ENCODE measurements around the gene TOM1L2. TPM values are rescaled to one million over a fixed set of nuclear protein-coding genes. Genes with fewer than 3 reads are reported as not detected.

The TOM1L2 gene
- total RNA-seq, 2 experiments from 2014 or later: 11.3 to 11.9 TPM

DNA sequence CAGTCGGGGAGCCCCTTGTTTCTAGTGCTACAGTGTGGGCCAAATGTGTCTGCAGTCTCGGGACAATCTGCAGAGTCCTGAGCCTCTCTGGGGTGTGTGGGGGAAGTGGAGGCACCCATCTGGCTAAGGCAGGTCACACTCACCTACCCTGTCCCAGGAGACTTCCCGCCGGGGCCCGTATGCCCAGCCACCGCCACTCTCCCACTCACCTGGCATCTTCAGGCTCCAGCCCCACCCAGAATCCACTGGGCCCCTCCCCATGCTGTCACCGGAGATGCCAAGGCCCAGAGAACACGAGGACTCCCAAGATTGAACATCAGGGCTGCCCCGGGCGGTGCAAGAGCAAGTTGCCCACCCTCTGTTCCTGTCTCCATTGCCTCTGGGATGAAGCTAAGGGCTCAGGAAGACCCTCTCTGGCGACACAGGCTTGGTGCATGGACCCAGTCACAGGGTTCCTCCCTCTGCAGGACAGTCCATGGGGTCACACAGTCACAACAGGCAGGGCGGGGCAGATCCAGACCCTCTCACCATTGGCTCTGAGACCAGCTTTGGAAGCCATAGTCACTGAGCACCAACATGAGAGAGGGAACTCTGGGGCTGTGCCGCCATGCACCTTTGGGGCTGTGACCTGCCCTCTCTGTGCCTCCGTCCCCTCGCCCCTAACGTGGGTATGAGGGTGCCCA is 173.5 kb downstream of the TOM1L2 start:
- Mint-ChIP-seq H3K9me3 (ENCODE audit: low read depth) (no peaks in the 10 kb centered on the region), H3K4me1 (peaks cover 4% of the 10 kb centered on the region), H3K4me3 (no peak overlapping the region), H3K27me3 (no peaks in the 10 kb centered on the region), H3K27ac (no peak overlapping the region), H3K36me3 (ENCODE audit: low read depth) (peaks cover 7% of the 10 kb centered on the region)
- ChIA-PET POLR2A (no interaction called here), CTCF (interaction anchor here (0.5 kb wide), 1 partner anchor 119 kb away, joined by 3 read pairs; no protein-coding TSS in a partner anchor)
- DNase-seq (no peak), ATAC-seq (no peak)
- intact Hi-C loops (cut with DNase I, micrococcal nuclease): no loop called here

DNA sequence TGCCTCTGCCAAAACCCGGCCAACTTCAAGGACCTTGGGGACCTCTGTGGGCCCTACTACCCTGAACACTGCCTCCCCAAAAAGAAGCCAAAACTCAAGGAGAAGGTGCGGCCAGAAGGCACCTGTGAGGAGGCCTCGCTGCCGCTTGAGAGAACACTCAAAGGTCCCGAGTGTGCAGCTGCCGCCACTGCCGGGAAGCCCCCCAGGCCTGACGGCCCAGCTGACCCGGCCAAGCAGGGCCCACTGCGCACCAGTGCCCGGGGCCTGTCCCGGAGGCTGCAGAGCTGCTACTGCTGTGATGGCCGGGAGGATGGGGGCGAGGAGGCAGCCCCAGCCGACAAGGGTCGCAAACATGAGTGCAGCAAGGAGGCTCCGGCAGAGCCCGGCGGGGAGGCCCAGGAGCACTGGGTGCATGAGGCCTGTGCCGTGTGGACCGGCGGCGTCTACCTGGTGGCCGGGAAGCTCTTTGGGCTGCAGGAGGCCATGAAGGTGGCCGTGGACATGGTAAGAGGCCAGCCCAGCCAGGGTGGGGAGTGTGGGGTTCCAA is 174.1 kb downstream of the TOM1L2 start:
- Mint-ChIP-seq H3K27ac (no peak overlapping the region), H3K27me3 (no peaks in the 10 kb centered on the region), H3K36me3 (ENCODE audit: low read depth) (peaks cover 12% of the 10 kb centered on the region), H3K4me1 (peaks cover 10% of the 10 kb centered on the region), H3K9me3 (ENCODE audit: low read depth) (no peaks in the 10 kb centered on the region), H3K4me3 (no peak overlapping the region)
- DNase-seq (no peak), ATAC-seq (no peak)
- ChIA-PET CTCF (no interaction called here), POLR2A (no interaction called here)
- intact Hi-C loops (cut with DNase I, micrococcal nuclease): no loop called here

GRCh38 chr17:17797119-17797809 is 174.9 kb downstream of the TOM1L2 start:
- Mint-ChIP-seq H3K4me1 (peaks cover 17% of the 10 kb centered on the region), H3K4me3 (no peak overlapping the region), H3K27me3 (no peaks in the 10 kb centered on the region), H3K27ac (no peak overlapping the region), H3K36me3 (ENCODE audit: low read depth) (peaks cover 12% of the 10 kb centered on the region), H3K9me3 (ENCODE audit: low read depth) (no peaks in the 10 kb centered on the region)
- intact Hi-C loops (cut with DNase I, micrococcal nuclease): no loop called here
- CTCF ChIA-PET: no interaction called here
- DNase-seq: no peak
- ATAC-seq: no peak
- POLR2A ChIA-PET: interaction anchor here (0.6 kb wide), 1 partner anchor 115 kb away, joined by 3 read pairs; no protein-coding TSS in a partner anchor

DNA sequence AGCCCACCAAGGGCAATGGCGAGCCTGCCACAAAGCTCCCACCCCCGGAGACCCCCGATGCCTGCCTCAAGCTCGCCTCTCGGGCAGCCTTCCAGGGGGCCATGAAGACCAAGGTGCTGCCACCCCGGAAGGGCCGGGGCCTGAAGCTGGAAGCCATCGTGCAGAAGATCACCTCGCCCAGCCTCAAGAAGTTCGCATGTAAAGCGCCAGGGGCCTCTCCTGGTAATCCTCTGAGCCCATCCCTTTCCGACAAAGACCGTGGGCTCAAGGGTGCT is 175.5 kb downstream of the TOM1L2 start:
- ChIA-PET POLR2A (interaction anchor here (0.6 kb wide), 1 partner anchor 115 kb away, joined by 3 read pairs; no protein-coding TSS in a partner anchor), CTCF (interaction anchor here (1.0 kb wide), 1 partner anchor 132 kb away, joined by 4 read pairs; no protein-coding TSS in a partner anchor)
- Mint-ChIP-seq H3K4me3 (no peak overlapping the region), H3K9me3 (ENCODE audit: low read depth) (no peaks in the 10 kb centered on the region), H3K27me3 (no peaks in the 10 kb centered on the region), H3K36me3 (ENCODE audit: low read depth) (peaks cover 12% of the 10 kb centered on the region), H3K27ac (no peak overlapping the region), H3K4me1 (peaks cover 22% of the 10 kb centered on the region)
- intact Hi-C loops (cut with DNase I, micrococcal nuclease): no loop called here
- DNase-seq (no peak), ATAC-seq (no peak)

DNA sequence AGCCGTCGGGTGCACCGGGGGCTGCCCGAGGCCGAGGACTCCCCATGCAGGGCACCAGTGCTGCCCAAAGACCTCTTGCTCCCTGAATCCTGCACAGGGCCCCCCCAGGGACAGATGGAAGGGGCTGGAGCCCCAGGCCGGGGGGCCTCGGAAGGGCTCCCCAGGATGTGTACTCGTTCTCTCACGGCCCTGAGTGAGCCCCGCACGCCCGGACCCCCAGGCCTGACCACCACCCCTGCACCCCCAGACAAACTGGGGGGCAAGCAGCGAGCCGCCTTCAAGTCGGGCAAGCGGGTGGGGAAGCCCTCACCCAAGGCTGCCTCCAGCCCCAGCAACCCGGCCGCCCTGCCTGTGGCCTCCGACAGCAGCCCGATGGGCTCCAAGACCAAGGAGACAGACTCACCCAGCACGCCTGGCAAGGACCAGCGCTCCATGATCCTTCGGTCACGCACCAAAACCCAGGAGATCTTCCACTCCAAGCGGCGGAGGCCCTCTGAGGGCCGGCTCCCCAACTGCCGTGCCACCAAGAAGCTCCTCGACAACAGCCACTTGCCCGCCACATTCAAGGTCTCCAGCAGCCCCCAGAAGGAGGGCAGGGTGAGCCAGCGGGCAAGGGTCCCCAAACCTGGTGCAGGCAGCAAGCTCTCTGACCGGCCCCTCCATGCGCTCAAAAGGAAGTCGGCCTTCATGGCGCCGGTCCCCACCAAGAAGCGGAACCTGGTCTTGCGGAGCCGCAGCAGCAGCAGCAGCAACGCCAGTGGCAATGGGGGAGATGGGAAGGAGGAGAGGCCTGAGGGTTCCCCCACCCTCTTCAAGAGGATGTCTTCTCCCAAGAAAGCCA is 176.0 kb downstream of the TOM1L2 start:
- CTCF ChIA-PET: interaction anchor here (1.0 to 1.5 kb wide), 2 partner anchors 11 to 132 kb away, joined by 3 to 4 read pairs; no protein-coding TSS in a partner anchor
- Mint-ChIP-seq H3K36me3 (ENCODE audit: low read depth) (peaks cover 12% of the 10 kb centered on the region), H3K9me3 (ENCODE audit: low read depth) (no peaks in the 10 kb centered on the region), H3K27me3 (no peaks in the 10 kb centered on the region), H3K4me1 (peaks cover 22% of the 10 kb centered on the region), H3K4me3 (no peak overlapping the region), H3K27ac (no peak overlapping the region)
- intact Hi-C loops (cut with DNase I, micrococcal nuclease): no loop called here
- POLR2A ChIA-PET: no interaction called here
- no peak for DNase-seq
- ATAC-seq: no peak

- intact Hi-C loops (cut with DNase I, micrococcal nuclease): no loop called here
- ChIA-PET CTCF (interaction anchor here (1.1 to 1.5 kb wide), 2 partner anchors 10 to 104 kb away, joined by 3 read pairs; no protein-coding TSS in a partner anchor), POLR2A (no interaction called here)
- no peak overlapping the region for H3K27ac Mint-ChIP-seq
- ATAC-seq: no peak
- H3K27me3 Mint-ChIP-seq: no peaks in the 10 kb centered on the region
- H3K4me3 Mint-ChIP-seq: no peak overlapping the region
- peaks cover 12% of the 10 kb centered on the region for H3K36me3 Mint-ChIP-seq (ENCODE audit: low read depth)
- H3K9me3 Mint-ChIP-seq (ENCODE audit: low read depth): no peaks in the 10 kb centered on the region
- peaks cover 22% of the 10 kb centered on the region for H3K4me1 Mint-ChIP-seq
- no peak for DNase-seq
These were observed 176.9 kb downstream of the TOM1L2 start for GRCh38 chr17:17795296-17795695.

DNA sequence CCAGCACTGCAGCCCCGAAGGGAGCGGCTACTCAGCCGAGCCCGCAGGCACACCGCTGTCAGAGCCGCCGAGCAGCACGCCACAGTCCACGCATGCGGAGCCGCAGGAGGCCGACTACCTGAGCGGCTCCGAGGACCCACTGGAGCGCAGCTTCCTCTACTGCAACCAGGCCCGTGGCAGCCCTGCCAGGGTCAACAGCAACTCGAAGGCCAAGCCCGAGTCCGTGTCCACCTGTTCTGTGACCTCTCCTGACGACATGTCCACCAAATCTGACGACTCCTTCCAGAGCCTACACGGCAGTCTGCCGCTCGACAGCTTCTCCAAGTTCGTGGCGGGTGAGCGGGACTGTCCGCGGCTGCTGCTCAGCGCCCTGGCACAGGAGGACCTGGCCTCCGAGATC is 177.8 kb downstream of the TOM1L2 start:
- Mint-ChIP-seq H3K4me3 (no peak overlapping the region), H3K27me3 (no peaks in the 10 kb centered on the region), H3K36me3 (ENCODE audit: low read depth) (peaks cover 10% of the 10 kb centered on the region), H3K4me1 (peaks cover 22% of the 10 kb centered on the region), H3K9me3 (ENCODE audit: low read depth) (no peaks in the 10 kb centered on the region), H3K27ac (no peak overlapping the region)
- intact Hi-C loops (cut with DNase I, micrococcal nuclease): no loop called here
- ChIA-PET CTCF (interaction anchor here (1.1 kb wide), 1 partner anchor 103 kb away, joined by 3 read pairs; no protein-coding TSS in a partner anchor), POLR2A (no interaction called here)
- no peak for ATAC-seq
- DNase-seq: no peak

Small RNA genes within 50 kb of the gene (microRNA-seq; reads per million reads assigned to microRNA genes)
- gene MIR33B (ENCODE audit: borderline replicate concordance) (377 reads per million, percentile 78 among the genes with 10 or more reads in this experiment), gene MIR6777 (ENCODE audit: borderline replicate concordance) (2.8 reads per million)

Other genes starting within 250 kb of the TOM1L2 start
- 10 to 100 TPM; 87.6 to 97.2 TPM for gene SREBF1, start 135.4 kb downstream of the TOM1L2 start, total RNA-seq
- gene DRC3, start 462 bp upstream of the TOM1L2 start, total RNA-seq: under 1 TPM; 0.11 to 0.18 TPM
- gene ATPAF2, start 66.8 kb upstream of the TOM1L2 start, total RNA-seq: 10 to 100 TPM; 32.9 to 40.3 TPM
- 1 to 10 TPM; 6.7 to 7.7 TPM for gene GID4, start 67.0 kb upstream of the TOM1L2 start, total RNA-seq
- 10 to 100 TPM; 42.5 to 45.6 TPM for gene DRG2, start 115.5 kb upstream of the TOM1L2 start, total RNA-seq
- gene MYO15A, start 136.4 kb upstream of the TOM1L2 start, total RNA-seq: 1 to 10 TPM; 1.1 to 1.5 TPM
- gene ALKBH5, start 211.4 kb upstream of the TOM1L2 start, total RNA-seq: 100 to 1,000 TPM; 163 to 168 TPM